ENCODE results near the gene SLC24A4.
"Not testable (repeated sequence)": the region's sequence is repeated elsewhere in the genome, so short reads cannot be mapped to it uniquely, and the experiment has no call there.

SLC24A4 gene

GRCh38 chr14:92369097-92369496 is 46.1 kb downstream of the SLC24A4 start:
- DNase-seq (ENCODE audit: low read depth in 2 of 2) = no peak

DNA sequence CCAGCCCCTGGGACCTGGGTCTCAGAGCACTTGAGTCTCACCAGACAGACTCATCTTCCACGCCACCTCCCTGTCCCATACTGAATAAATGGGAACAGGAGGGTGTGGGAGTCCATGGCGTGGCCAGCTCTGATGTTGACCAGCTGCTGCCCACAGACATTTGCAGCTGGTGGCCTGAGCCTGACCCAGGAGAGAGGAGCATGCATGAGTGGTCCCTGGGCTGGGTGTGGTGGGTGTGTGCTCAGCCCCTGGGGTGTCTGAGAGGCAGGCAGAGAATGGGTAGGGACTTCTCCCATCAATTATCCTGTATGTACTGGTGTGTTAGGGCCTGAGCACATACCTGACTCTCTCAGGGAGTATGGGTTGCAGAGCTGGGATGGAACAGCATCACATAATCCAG is 49.3 kb downstream of the SLC24A4 start:
- no peak for DNase-seq (ENCODE audit: low read depth in 2 of 2)

GRCh38 chr14:92373336-92373735 is 50.4 kb downstream of the SLC24A4 start:
- no peak for DNase-seq (ENCODE audit: low read depth in 2 of 2)

GRCh38 chr14:92380131-92380530 is 57.2 kb downstream of the SLC24A4 start:
- DNase-seq (ENCODE audit: low read depth in 2 of 2) = no peak

DNA sequence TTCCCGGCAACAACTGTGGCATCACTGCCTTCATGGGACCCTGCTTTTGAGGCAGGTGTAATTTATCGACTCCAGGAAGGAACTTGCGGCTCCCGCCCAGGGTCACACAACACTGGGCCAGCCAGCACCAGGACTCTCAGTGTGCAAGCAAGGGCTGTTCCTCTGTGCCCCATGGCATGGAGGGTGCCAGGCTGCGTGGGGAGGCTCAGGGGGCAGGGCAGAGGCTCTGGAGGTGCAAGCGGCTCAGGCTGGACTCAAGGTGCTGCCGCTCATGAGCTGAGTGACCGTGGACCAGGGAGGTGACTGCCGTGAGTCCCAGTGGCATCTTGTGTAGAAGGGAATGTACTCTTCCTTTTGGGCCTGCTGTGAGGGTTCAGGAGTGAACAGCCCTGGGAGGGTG is 57.6 kb downstream of the SLC24A4 start:
- DNase-seq (ENCODE audit: low read depth in 2 of 2) = no peak

- DNase-seq (ENCODE audit: low read depth in 2 of 2) = no peak
These were observed 59.7 kb downstream of the SLC24A4 start for GRCh38 chr14:92382677-92383076.

DNA sequence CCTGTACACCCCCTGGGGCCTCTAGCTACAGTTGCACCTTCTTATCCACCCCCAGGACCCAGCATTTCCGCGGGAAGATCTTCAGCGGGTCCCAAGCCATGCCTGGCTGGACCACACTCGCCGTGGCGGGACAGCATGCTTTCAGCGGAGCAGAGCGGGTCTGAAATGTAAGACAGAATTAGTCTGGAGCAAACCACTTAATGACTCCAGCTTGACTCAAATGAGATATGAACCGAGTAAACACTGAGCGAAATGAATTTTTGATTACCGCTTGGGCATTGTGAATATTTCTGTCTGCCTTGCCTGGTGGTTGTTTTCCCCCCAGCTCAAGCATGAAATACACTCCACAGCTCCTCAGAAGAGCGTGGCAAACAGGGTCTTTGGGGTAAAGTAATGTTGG is 60.8 kb downstream of the SLC24A4 start:
- no peak for DNase-seq (ENCODE audit: low read depth in 2 of 2)

DNA sequence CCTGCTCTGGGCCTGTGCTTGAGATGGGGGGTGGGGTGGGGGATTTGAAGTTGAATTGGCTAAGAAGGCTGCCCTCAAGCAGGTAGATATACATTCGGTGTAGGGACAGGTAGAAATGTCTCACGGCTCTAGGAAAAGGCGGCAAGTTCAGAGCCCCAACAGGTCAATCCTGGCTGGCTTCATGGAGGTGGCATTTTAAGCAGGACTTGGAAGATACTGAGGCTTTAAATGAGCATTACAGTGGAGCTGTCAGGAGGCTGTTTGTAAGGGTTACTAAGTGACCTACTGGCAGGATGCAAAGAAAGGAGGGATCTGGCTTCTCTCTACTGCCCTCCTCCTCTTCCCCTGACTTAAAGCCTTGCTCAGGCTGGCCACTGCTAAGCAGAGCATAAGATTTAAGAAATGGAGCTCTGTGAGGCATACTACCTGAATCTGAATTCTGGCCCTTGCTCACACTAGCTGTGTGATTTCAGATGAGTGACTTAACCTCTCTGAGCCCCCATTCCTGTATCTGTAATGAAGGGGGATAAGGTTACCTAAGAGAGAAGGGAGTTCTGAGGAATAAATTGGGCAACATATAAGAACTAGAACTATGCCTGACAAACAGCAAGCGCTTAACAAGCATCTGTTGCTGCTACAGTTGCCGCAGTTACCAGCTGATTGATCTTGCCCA is 61.6 kb downstream of the SLC24A4 start:
- DNase-seq (ENCODE audit: low read depth in 2 of 2) = no peak

GRCh38 chr14:92385561-92385960 is 62.6 kb downstream of the SLC24A4 start:
- DNase-seq (ENCODE audit: low read depth in 2 of 2) = no peak

GRCh38 chr14:92386165-92386564 is 63.2 kb downstream of the SLC24A4 start:
- DNase-seq (ENCODE audit: low read depth in 2 of 2) = no peak

- DNase-seq (ENCODE audit: low read depth in 2 of 2) = no peak
These were observed 63.7 kb downstream of the SLC24A4 start for GRCh38 chr14:92386637-92387036.

- DNase-seq (ENCODE audit: low read depth in 2 of 2) = no peak
These were observed 64.6 kb downstream of the SLC24A4 start for GRCh38 chr14:92387578-92387977.

DNA sequence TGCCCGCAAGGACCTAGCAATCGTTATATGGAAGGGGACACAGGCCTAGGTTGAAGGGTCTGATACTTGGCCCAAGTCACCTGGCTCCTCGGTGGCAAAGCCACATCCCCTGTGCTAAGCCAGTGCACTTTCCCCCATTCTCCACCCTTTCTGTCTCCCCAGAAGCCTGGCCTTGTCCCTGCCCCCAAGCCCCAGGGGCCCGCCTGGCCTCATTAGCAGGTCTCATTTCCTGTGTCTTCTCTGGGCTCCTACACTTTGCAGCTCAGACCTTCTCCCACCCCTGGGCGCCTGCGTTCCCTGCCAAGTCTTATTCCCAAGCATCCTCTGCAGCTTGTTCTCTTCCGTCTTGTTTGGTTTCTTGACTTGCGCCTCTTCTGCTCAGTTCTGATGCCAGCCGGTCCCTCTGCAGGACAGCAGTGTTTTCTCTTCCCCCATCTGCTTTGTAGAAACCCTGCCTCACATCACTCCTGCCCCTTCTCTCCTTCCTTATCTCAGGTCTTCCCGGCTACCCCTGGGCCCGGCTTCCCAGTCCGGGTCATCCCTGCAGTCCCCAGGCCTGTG is 66.7 kb downstream of the SLC24A4 start:
- DNase-seq (ENCODE audit: low read depth in 2 of 2) = no peak

DNA sequence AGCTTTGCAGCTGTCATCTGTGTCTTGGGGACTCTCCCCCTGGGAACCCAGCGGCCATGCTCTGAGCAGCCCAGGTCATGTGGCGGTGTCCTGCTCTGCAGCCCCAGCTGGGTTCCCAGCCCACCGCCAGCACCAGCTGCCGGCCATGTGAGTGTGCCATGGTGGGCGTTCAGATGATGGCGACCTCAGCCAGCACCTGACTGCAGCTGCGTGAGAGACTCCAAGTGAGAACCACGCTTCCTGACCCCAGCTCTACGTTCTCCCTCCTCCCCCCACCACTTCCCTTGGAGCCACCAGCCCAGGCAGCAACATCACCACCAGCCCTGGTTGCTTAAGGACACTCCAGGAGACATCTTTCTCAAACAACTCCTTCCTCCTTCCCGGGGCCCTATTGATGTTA is 68.8 kb downstream of the SLC24A4 start:
- DNase-seq (ENCODE audit: low read depth in 2 of 2) = no peak

- no peak for DNase-seq (ENCODE audit: low read depth in 2 of 2)
These were observed 69.7 kb downstream of the SLC24A4 start for GRCh38 chr14:92392711-92393110.

GRCh38 chr14:92397150-92397952 is 74.4 kb downstream of the SLC24A4 start:
- DNase-seq (ENCODE audit: low read depth in 2 of 2) = no peak

DNA sequence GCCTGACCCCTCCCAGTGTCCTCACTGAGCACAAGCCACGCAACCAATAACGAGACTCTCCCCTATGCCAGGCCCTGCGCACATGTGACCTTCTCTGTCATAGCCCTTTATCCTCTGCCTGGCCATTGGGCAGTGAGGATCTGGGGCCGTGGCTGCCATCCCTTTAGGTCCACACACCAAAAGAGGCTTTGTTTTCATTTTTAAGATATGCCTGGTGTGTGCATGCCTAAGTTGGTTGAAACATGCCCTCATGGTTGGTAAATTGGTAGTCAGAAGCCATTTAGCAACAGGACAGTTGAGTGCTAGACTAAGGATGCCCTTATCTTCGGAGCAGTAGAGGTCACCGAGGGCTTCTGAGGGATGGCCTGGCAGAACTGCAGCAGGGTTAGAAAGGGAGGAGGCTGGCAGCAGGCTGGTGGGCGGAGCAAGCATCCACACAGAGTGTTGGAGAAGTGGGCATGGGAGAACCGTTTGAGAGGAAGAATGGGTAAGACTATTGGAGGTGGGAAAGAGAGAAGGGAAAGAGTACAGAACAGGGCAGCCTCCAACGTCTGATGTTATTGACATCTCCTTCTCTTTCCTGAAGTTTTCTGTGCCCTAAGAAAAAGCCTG is 75.1 kb downstream of the SLC24A4 start:
- DNase-seq (ENCODE audit: low read depth in 2 of 2) = no peak

- no peak for DNase-seq (ENCODE audit: low read depth in 2 of 2)
These were observed 76.1 kb downstream of the SLC24A4 start for GRCh38 chr14:92398888-92399636.

- DNase-seq (ENCODE audit: low read depth in 2 of 2) = no peak
These were observed 77.8 kb downstream of the SLC24A4 start for GRCh38 chr14:92400579-92401444.

DNA sequence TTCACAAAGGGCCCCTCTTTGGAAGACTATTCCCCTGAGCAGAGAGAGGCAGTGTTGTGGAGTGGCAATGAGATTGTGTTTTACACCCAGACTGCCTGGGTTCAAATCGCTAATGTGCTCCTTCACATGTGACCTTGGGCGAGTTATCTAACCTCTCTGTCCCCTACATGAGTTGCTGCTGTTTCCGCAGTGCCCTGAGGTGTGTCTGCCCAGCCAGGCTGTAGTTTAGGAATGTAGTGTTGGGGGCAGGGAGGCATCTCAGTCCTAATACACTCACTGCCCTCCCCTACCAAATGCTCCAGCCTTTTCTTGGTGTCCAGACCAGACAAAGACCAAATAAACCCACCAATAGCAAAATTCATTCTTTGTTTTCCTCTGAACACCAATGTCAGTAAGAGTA is 78.6 kb downstream of the SLC24A4 start:
- no peak for DNase-seq (ENCODE audit: low read depth in 2 of 2)

- DNase-seq (ENCODE audit: low read depth in 2 of 2) = not testable (repeated sequence)
These were observed 79.5 kb downstream of the SLC24A4 start for GRCh38 chr14:92402500-92402899.
